B cell (primary cell): ENCODE data around the gene SIRT7. TPM values are rescaled to one million over a fixed set of nuclear protein-coding genes. Genes with fewer than 3 reads are reported as not detected.

Experiments used
- ATAC-seq: fragments of 200-7000 bp; cut with Tn5 transposase; one replicate; pipeline ENCODE4 v1.10.0; 2021; ENCODE audit warnings: low read depth, mild to moderate bottlenecking, moderate number of reproducible peaks, moderate library complexity
- CTCF ChIA-PET: fragments of 350-600 bp; sonication (Branson Sonifier 250); formaldehyde crosslinking; loops from one replicate; lab custom pipeline; 2021; ENCODE audit warnings: antibody characterized with exemption, inconsistent platforms; lab: Charles Lee
- POLR2A ChIA-PET: fragments of 350-600 bp; sonication (Branson Sonifier 250); formaldehyde crosslinking; loops from one replicate; lab custom pipeline; 2021; ENCODE audit warnings: antibody characterized with exemption; lab: Charles Lee
- DNase-seq: peaks from one replicate; pipeline ENCODE4 v3.0.0; 2013
- H2AFZ ChIP-seq: 2 replicates; pipeline ENCODE4 v1.6.1; 2012; ENCODE audit warnings: mild to moderate bottlenecking, low read depth, low read length; ENCODE audit not compliant: insufficient read depth, poor library complexity, severe bottlenecking
- H3K27ac ChIP-seq, 2 donors: 1 replicate in 1 of 2; 2 replicates in 1 of 2; pipeline ENCODE4 v1.5.1; 2012 to 2013; ENCODE audit warnings: low read length in 2 of 2, mild to moderate bottlenecking in 2 of 2, moderate library complexity in 1 of 2
- H3K27me3 ChIP-seq, 4 experiments: fragments of 200-600 bp in 1 of 4; sonication (generic) in 1 of 4; replicated peaks in 1 of 4; 1 replicate in 2 of 4; 2 replicates in 2 of 4; pipeline versions ENCODE4 v1.6.1 to v1.7.0; 2013 to 2016; ENCODE audit warnings: low read length in 3 of 4, mild to moderate bottlenecking in 2 of 4, mixed read lengths in 1 of 4, moderate library complexity in 1 of 4; ENCODE audit not compliant: insufficient read depth in 4 of 4, control insufficient read depth in 3 of 4; ENCODE audit errors: control extremely low read depth in 1 of 4
- H3K36me3 ChIP-seq, 2 experiments: replicated peaks in 1 of 2; 1 replicate in 1 of 2; 2 replicates in 1 of 2; pipeline versions ENCODE4 v1.6.1 to v1.7.1; 2013; ENCODE audit warnings: low read length in 1 of 2; ENCODE audit not compliant: insufficient read depth in 2 of 2, control insufficient read depth in 1 of 2; ENCODE audit errors: control extremely low read depth in 1 of 2, extremely low read depth in 1 of 2
- H3K4me1 ChIP-seq, 2 donors: fragments of 200-600 bp in 1 of 2; sonication (generic) in 1 of 2; 1 replicate in 1 of 2; 2 replicates in 1 of 2; pipeline versions ENCODE4 v1.5.1 to v1.6.1; 2013 to 2017; ENCODE audit warnings: low read length in 2 of 2; ENCODE audit not compliant: control insufficient read depth in 2 of 2, insufficient read depth in 2 of 2
- H3K4me2 ChIP-seq: replicated peaks from 2 replicates; pipeline ENCODE3; 2012; ENCODE audit warnings: mild to moderate bottlenecking, low read depth, low read length; ENCODE audit not compliant: poor library complexity, severe bottlenecking
- H3K4me3 ChIP-seq, 5 experiments: fragments of 200-600 bp in 1 of 5; sonication (generic) in 1 of 5; 1 replicate in 3 of 5; 2 replicates in 2 of 5; pipeline versions ENCODE4 v1.5.1 to v1.7.0; 2011 to 2016; ENCODE audit warnings: low read length in 4 of 5, mild to moderate bottlenecking in 4 of 5, low read depth in 2 of 5, control low read depth in 1 of 5, moderate library complexity in 1 of 5; ENCODE audit not compliant: insufficient read depth in 1 of 5; ENCODE audit errors: control extremely low read depth in 1 of 5, extremely low read depth in 1 of 5
- H3K79me2 ChIP-seq: fragments of 200-600 bp; sonication (generic); one replicate; pipeline ENCODE4 v1.6.0; 2016; ENCODE audit warnings: low read length; ENCODE audit not compliant: control insufficient read depth, insufficient read depth
- H3K9ac ChIP-seq: fragments of 200-600 bp; sonication (generic); 2 replicates; pipeline ENCODE4 v1.6.1; 2017; ENCODE audit warnings: mild to moderate bottlenecking, low read length, moderate library complexity
- H3K9me3 ChIP-seq, 3 donors: one replicate each; pipeline versions ENCODE4 v1.6.1 to v1.7.1; 2013; ENCODE audit warnings: low read length in 2 of 3; ENCODE audit not compliant: control insufficient read depth in 2 of 3, insufficient read depth in 1 of 3; ENCODE audit errors: control extremely low read depth in 1 of 3
- H4K20me1 ChIP-seq: 2 replicates; pipeline ENCODE4 v1.6.0; 2012; ENCODE audit warnings: mild to moderate bottlenecking, low read length; ENCODE audit not compliant: insufficient read depth, control insufficient read depth, poor library complexity, severe bottlenecking
- H3K27ac Mint-ChIP-seq: one replicate; pipeline ENCODE4 v1.8.0; 2021; ENCODE audit warnings: mixed read lengths
- H3K27me3 Mint-ChIP-seq: one replicate; pipeline ENCODE4 v1.8.0; 2021; ENCODE audit warnings: mixed read lengths
- H3K4me1 Mint-ChIP-seq: one replicate; pipeline ENCODE4 v1.8.0; 2021; ENCODE audit warnings: mixed read lengths
- H3K4me3 Mint-ChIP-seq: one replicate; pipeline ENCODE4 v1.8.0; 2021; ENCODE audit warnings: mixed read lengths
- H3K9me3 Mint-ChIP-seq: one replicate; pipeline ENCODE4 v1.8.0; 2022; ENCODE audit warnings: mixed read lengths; ENCODE audit not compliant: insufficient read depth
- CTCF ChIP-seq: fragments of 200-600 bp; IDR thresholded peaks from one replicate; pipeline ENCODE4 v1.8.0; 2022; ENCODE audit warnings: antibody characterized with exemption, mild to moderate bottlenecking
- EZH2 ChIP-seq: IDR thresholded peaks from 2 replicates; pipeline ENCODE4 v1.6.1; 2012; ENCODE audit warnings: borderline replicate concordance, low read depth, mild to moderate bottlenecking, moderate library complexity, low read length; ENCODE audit not compliant: insufficient read depth, poor library complexity, severe bottlenecking
- WGBS: methylation state at CpG from one replicate; pipeline ENCODE4 v1.1.5; 2013; ENCODE audit warnings: missing lambda C conversion rate; ENCODE audit not compliant: insufficient coverage; 5-methylcytosine and 5-hydroxymethylcytosine counted together
- intact Hi-C: fragments of 100-400 bp; cut with micrococcal nuclease; formaldehyde crosslinking; loops from one replicate; pipeline ENCODE4 v1.10.0; 2022
- polyA plus RNA-seq: library from polyadenylated mRNA; depleted of rRNA; stranded (reverse); fragments of >200 nt; gene quantifications from 2 replicates; pipeline ENCODE4 v1.2.3, GENCODE V29; 2012
- total RNA-seq, 2 donors: library from RNA; stranded (reverse); fragments of 120-200 nt in 1 of 2; gene quantifications; 1 replicate in 1 of 2; 2 replicates in 1 of 2; pipeline versions ENCODE4 v1.2.3 to v1.2.4, GENCODE V29; 2013 to 2022

Gene SIRT7
- total and polyA plus RNA-seq, 2 donors (not counting 1 experiment from before 2014, with no cell fraction given): 77.2 to 82.7 TPM

GRCh38 chr17:81958633-81959342 is 40.8 kb upstream of the SIRT7 start:
- H3K27ac Mint-ChIP-seq: no peak overlapping the region
- H3K4me1 ChIP-seq: peaks cover 15 to 16% of the 10 kb centered on the region in 2 donors
- peaks cover 1% of the 10 kb centered on the region for H3K4me1 Mint-ChIP-seq
- peak overlapping the region; percentile 64 for H3K4me3 Mint-ChIP-seq
- no peaks in the 10 kb centered on the region for H3K79me2 ChIP-seq
- ChIA-PET CTCF (interaction anchor here (0.7 to 3.0 kb wide), 35 partner anchors 8 to 317 kb away, joined by 3 to 91 read pairs (median 5); partner anchors contain the start of genes ASPSCR1, CENPX, DCXR and FASN), POLR2A (no interaction called here)
- DNase-seq: no peak
- no peaks in the 10 kb centered on the region for H4K20me1 ChIP-seq
- H3K27ac ChIP-seq: no peak overlapping the region
- H3K27me3 ChIP-seq: peaks cover 0 to 58% (median 28%) of the 10 kb centered on the region in 4 experiments
- H3K9ac ChIP-seq: peak overlapping the region; percentile 59
- H3K36me3 ChIP-seq: no peaks in the 10 kb centered on the region
- no peak for ATAC-seq
- H3K4me2 ChIP-seq: peak overlapping the region; percentile 94
- H3K27me3 Mint-ChIP-seq: peaks cover 21% of the 10 kb centered on the region
- H3K9me3 Mint-ChIP-seq: no peaks in the 10 kb centered on the region
- peak overlapping the region in 2 of 5 experiments; percentile 41 to 55 for H3K4me3 ChIP-seq
- intact Hi-C loops: loop anchor here (1.0 kb wide), 2 partner anchors 63 to 79 kb away; partner anchors contain the start of gene DCXR
- WGBS: 69% methylated on average over 14 of the region's 15 CpGs
- H2AFZ ChIP-seq: peak overlapping the region; percentile 79
- TF ChIP-seq EZH2 (no peak), CTCF (no peak)
- H3K9me3 ChIP-seq: peaks cover 0 to 10% (median 0%) of the 10 kb centered on the region in 3 donors
